ENCODE measurements around the gene ZNF41.

- no peak for TF ChIP-seq CTCF (IDR thresholded peaks at IDR 0.05)
- no peak for TF ChIP-seq SIN3A (IDR thresholded peaks at IDR 0.05; ENCODE audit: borderline replicate concordance, insufficient read depth, low read depth, low read length)
- no peak for TF ChIP-seq REST (IDR thresholded peaks at IDR 0.05; ENCODE audit: insufficient read depth in 1 of 2, low read depth in 2 of 2, low read length in 1 of 2)
- TF ChIP-seq POLR2AphosphoS5 (IDR thresholded peaks at IDR 0.05; ENCODE audit: low read depth, low read length) = no peak
Measured at GRCh38 chrX:47498411-47498810, 15.4 kb upstream of the ZNF41 start.
